ENCODE data around the gene AGAP5. TPM values are rescaled to one million over a fixed set of nuclear protein-coding genes. Genes with fewer than 3 reads are reported as not detected.

Gene AGAP5
- total and polyA plus RNA-seq, 2 of the 13 experiments (the other 11 are each of a cell fraction or from before 2014, with no cell fraction given) = 5.3 to 7.9 TPM

DNA sequence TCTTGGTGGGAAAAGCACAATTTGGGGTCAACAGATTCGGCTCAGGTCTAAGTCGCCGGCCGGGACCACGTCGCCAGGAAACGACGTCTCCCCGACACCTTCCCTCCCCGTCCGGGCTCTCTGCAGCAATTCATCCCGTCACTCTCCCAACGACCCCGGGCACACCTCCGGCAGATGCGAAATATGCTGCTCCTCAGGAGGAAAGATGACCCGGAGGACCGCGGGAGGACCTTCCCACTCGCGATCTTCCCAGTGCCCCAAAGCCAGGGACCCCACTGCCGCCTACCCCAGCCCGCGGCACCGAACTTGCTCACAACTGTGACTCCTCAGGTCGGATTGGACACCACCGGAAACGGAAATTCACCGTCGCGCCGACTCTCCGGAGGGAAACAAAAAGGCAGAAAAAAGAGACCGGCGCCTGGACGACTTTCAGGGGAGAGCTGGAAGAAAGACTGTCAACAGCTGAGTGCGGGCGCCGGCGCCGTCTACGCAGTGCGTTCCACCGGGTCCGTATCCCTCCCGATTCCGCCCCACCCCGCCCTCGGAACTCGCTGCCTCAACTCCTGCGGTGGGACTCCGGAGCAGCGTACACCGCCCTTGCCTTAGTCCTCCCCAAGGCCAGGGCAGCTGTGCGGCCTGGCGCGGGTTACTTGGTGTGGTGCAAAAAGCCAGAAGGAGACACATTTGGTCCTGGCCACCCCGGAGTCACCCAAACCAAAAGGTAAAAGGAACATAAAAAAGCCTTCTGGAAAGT, 32.4 kb upstream of the AGAP5 start (continued):
- TF ChIP-seq, protein P1, sequence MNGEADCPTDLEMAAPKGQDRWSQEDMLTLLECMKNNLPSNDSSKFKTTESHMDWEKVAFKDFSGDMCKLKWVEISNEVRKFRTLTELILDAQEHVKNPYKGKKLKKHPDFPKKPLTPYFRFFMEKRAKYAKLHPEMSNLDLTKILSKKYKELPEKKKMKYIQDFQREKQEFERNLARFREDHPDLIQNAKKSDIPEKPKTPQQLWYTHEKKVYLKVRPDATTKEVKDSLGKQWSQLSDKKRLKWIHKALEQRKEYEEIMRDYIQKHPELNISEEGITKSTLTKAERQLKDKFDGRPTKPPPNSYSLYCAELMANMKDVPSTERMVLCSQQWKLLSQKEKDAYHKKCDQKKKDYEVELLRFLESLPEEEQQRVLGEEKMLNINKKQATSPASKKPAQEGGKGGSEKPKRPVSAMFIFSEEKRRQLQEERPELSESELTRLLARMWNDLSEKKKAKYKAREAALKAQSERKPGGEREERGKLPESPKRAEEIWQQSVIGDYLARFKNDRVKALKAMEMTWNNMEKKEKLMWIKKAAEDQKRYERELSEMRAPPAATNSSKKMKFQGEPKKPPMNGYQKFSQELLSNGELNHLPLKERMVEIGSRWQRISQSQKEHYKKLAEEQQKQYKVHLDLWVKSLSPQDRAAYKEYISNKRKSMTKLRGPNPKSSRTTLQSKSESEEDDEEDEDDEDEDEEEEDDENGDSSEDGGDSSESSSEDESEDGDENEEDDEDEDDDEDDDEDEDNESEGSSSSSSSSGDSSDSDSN (CRISPR knock-in tag; IDR thresholded peaks at IDR 0.05) = peak; percentile 86
- TF ChIP-seq ZNF850 (CRISPR knock-in tag; conservative IDR thresholded peaks at IDR 0.05) = 0 out of 2 replicates have a peak, but pooled peaks have one; percentile 32
- no peak for TF ChIP-seq NBN (conservative IDR thresholded peaks at IDR 0.05)
- peak; percentile 84 for TF ChIP-seq ZSCAN9 (CRISPR knock-in tag; IDR thresholded peaks at IDR 0.05; ENCODE audit: borderline replicate concordance)
- no peak for TF ChIP-seq ISX (CRISPR knock-in tag; conservative IDR thresholded peaks at IDR 0.05)
- peak; percentile 72; the same call in 1 of the 2 replicates for TF ChIP-seq HOXD1 (CRISPR knock-in tag; IDR thresholded peaks at IDR 0.05)
- TF ChIP-seq, protein P2, sequence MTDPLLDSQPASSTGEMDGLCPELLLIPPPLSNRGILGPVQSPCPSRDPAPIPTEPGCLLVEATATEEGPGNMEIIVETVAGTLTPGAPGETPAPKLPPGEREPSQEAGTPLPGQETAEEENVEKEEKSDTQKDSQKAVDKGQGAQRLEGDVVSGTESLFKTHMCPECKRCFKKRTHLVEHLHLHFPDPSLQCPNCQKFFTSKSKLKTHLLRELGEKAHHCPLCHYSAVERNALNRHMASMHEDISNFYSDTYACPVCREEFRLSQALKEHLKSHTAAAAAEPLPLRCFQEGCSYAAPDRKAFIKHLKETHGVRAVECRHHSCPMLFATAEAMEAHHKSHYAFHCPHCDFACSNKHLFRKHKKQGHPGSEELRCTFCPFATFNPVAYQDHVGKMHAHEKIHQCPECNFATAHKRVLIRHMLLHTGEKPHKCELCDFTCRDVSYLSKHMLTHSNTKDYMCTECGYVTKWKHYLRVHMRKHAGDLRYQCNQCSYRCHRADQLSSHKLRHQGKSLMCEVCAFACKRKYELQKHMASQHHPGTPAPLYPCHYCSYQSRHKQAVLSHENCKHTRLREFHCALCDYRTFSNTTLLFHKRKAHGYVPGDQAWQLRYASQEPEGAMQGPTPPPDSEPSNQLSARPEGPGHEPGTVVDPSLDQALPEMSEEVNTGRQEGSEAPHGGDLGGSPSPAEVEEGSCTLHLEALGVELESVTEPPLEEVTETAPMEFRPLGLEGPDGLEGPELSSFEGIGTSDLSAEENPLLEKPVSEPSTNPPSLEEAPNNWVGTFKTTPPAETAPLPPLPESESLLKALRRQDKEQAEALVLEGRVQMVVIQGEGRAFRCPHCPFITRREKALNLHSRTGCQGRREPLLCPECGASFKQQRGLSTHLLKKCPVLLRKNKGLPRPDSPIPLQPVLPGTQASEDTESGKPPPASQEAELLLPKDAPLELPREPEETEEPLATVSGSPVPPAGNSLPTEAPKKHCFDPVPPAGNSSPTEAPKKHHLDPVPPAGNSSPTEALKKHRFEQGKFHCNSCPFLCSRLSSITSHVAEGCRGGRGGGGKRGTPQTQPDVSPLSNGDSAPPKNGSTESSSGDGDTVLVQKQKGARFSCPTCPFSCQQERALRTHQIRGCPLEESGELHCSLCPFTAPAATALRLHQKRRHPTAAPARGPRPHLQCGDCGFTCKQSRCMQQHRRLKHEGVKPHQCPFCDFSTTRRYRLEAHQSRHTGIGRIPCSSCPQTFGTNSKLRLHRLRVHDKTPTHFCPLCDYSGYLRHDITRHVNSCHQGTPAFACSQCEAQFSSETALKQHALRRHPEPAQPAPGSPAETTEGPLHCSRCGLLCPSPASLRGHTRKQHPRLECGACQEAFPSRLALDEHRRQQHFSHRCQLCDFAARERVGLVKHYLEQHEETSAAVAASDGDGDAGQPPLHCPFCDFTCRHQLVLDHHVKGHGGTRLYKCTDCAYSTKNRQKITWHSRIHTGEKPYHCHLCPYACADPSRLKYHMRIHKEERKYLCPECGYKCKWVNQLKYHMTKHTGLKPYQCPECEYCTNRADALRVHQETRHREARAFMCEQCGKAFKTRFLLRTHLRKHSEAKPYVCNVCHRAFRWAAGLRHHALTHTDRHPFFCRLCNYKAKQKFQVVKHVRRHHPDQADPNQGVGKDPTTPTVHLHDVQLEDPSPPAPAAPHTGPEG (CRISPR knock-in tag; IDR thresholded peaks at IDR 0.05) = no peak
- peak; percentile 45; the same call in 1 of the 2 replicates for TF ChIP-seq ZNF546 (CRISPR knock-in tag; conservative IDR thresholded peaks at IDR 0.05)
- 0 out of 2 replicates have a peak, but pooled peaks have one; percentile 50 for TF ChIP-seq ZNF24 (IDR thresholded peaks at IDR 0.05)
- TF ChIP-seq SMYD3 (CRISPR knock-in tag; IDR thresholded peaks at IDR 0.05) = no peak
- TF ChIP-seq KDM6A (CRISPR knock-in tag; IDR thresholded peaks at IDR 0.05; ENCODE audit: low read depth) = no peak
- no peak for TF ChIP-seq ZBTB20 (CRISPR knock-in tag; IDR thresholded peaks at IDR 0.05; ENCODE audit: borderline replicate concordance, low read depth)
- TF ChIP-seq ZNF616 (CRISPR knock-in tag; IDR thresholded peaks at IDR 0.05; ENCODE audit: low read depth) = no peak; the same call in 1 of the 2 replicates
- no peak for TF ChIP-seq ZNF589 (CRISPR knock-in tag; conservative IDR thresholded peaks at IDR 0.05)
- TF ChIP-seq, protein P3, sequence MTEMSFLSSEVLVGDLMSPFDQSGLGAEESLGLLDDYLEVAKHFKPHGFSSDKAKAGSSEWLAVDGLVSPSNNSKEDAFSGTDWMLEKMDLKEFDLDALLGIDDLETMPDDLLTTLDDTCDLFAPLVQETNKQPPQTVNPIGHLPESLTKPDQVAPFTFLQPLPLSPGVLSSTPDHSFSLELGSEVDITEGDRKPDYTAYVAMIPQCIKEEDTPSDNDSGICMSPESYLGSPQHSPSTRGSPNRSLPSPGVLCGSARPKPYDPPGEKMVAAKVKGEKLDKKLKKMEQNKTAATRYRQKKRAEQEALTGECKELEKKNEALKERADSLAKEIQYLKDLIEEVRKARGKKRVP (CRISPR knock-in tag; IDR thresholded peaks at IDR 0.05) = peak in 1 of 2 experiments; percentile 72; a peak in 2 of 4 replicates
- TF ChIP-seq MTA3 (CRISPR knock-in tag; IDR thresholded peaks at IDR 0.05) = no peak
- TF ChIP-seq SALL2 (CRISPR knock-in tag; IDR thresholded peaks at IDR 0.05) = peak; percentile 76
- TF ChIP-seq MAFK (conservative IDR thresholded peaks at IDR 0.05 in 1 of 2, IDR thresholded peaks at IDR 0.05 in 1 of 2; ENCODE audit: low read length in 2 of 2) = no peak
- 0 out of 2 replicates have a peak, but pooled peaks have one; percentile 62 for TF ChIP-seq PAX8 (CRISPR knock-in tag; IDR thresholded peaks at IDR 0.05; ENCODE audit: borderline replicate concordance)
- TF ChIP-seq ISL2 (CRISPR knock-in tag; IDR thresholded peaks at IDR 0.05) = peak; percentile 35; the same call in 1 of the 2 replicates
- TF ChIP-seq MXD4 (CRISPR knock-in tag; IDR thresholded peaks at IDR 0.05) = peak; percentile 79
- TF ChIP-seq AGO1 (IDR thresholded peaks at IDR 0.05; ENCODE audit: low read depth, low read length, poor library complexity, severe bottlenecking) = peak; percentile 74

Measured in HepG2 (cell line).